ENCODE data around the gene MAP2K3. TPM values are rescaled to one million over a fixed set of nuclear protein-coding genes. Genes with fewer than 3 reads are reported as not detected.
"Not testable (repeated sequence)": the region's sequence is repeated elsewhere in the genome, so short reads cannot be mapped to it uniquely, and the experiment has no call there.

Gene MAP2K3
- total and polyA plus RNA-seq, 2 of the 4 experiments (the other 2 are of a cell fraction), result 23.5 to 82.2 TPM

- in situ Hi-C loops (cut with MboI; ENCODE audit: low sequenced_read_pairs), result loop anchor here (25.0 kb wide), 1 partner anchor 466 kb away; no protein-coding TSS in a partner anchor
- CTCF ChIA-PET; ATAC-seq (ENCODE audit: low read depth): not testable (repeated sequence)
These were observed 36.5 kb downstream of the MAP2K3 start for GRCh38 chr17:21321061-21321460.

GRCh38 chr17:21321744-21322191 is 37.3 kb downstream of the MAP2K3 start:
- H3K14ac ChIP-seq (replicated peaks; ENCODE audit: low read depth, low read length); H3K9me1 ChIP-seq (ENCODE audit: insufficient read depth, low read length); H2BK5ac ChIP-seq (ENCODE audit: low read depth, low read length, poor library complexity, severe bottlenecking); H3K9me3 ChIP-seq (ENCODE audit: control insufficient read depth, insufficient read depth, low read length); H4K5ac ChIP-seq (ENCODE audit: low read depth, low read length); H2AK5ac ChIP-seq (ENCODE audit: low read depth, low read length); H3K79me1 ChIP-seq (ENCODE audit: low read depth in 1 of 2, low read length in 2 of 2); DNase-seq; H2AK9ac ChIP-seq (replicated peaks; ENCODE audit: low read depth, low read length, poor library complexity); H2AFZ ChIP-seq (replicated peaks; ENCODE audit: low read length, poor library complexity); H4K8ac ChIP-seq (ENCODE audit: low read depth in 2 of 2, low read length in 2 of 2); POLR2A ChIA-PET (ENCODE audit: unreplicated experiment); H3K4me2 ChIP-seq (ENCODE audit: low read depth, low read length); H3K27ac ChIP-seq (ENCODE audit: insufficient read depth, low read length); H3K18ac ChIP-seq (ENCODE audit: low read depth, low read length); H3K4me3 ChIP-seq (ENCODE audit: insufficient read depth, low read depth, low read length); H3K4ac ChIP-seq (ENCODE audit: low read depth, low read length); CTCF ChIA-PET; H4K20me1 ChIP-seq (ENCODE audit: insufficient read depth, low read length); H3K56ac ChIP-seq (ENCODE audit: extremely low read depth, insufficient read depth, low read length); H3K4me1 ChIP-seq (ENCODE audit: control insufficient read depth, insufficient read depth, low read length); H3K9ac ChIP-seq (ENCODE audit: low read depth, low read length); H2BK15ac ChIP-seq (ENCODE audit: low read depth, low read length); ATAC-seq (ENCODE audit: low read depth); H4K91ac ChIP-seq (ENCODE audit: insufficient read depth, low read depth, low read length); H3K36me3 ChIP-seq (ENCODE audit: control insufficient read depth, insufficient read depth, low read length); H2BK20ac ChIP-seq (ENCODE audit: low read depth, low read length); H3K23ac ChIP-seq (ENCODE audit: low read depth, low read length); H3K27me3 ChIP-seq (ENCODE audit: control insufficient read depth, insufficient read depth, low read length); H2BK120ac ChIP-seq (ENCODE audit: low read depth, low read length); BruUV-seq (replicated peaks); dilution Hi-C loops (cut with HindIII; ENCODE audit: low sequenced_read_pairs, unreplicated experiment): not testable (repeated sequence)
- 90% methylated on average over 2 of the region's 9 CpGs; no CpG with 5 or more reads in 1 of the 2 experiments for WGBS, 2 experiments (ENCODE audit: extremely low coverage in 2 of 2, insufficient read length in 1 of 2)
- intact Hi-C loops (cut with micrococcal nuclease) (loop anchor here (5.0 kb wide), 2 partner anchors 126 to 191 kb away; no protein-coding TSS in a partner anchor), in situ Hi-C loops (cut with MboI; ENCODE audit: low sequenced_read_pairs) (loop anchor here (25.0 kb wide), 1 partner anchor 466 kb away; no protein-coding TSS in a partner anchor)

More at GRCh38 chr17:21321061-21321460, 36.5 kb downstream of the MAP2K3 start:
- H3K14ac ChIP-seq (replicated peaks; ENCODE audit: low read depth, low read length); H2BK5ac ChIP-seq (ENCODE audit: low read depth, low read length, poor library complexity, severe bottlenecking); H2BK15ac ChIP-seq (ENCODE audit: low read depth, low read length); H3K27me3 ChIP-seq (ENCODE audit: control insufficient read depth, insufficient read depth, low read length); H2BK120ac ChIP-seq (ENCODE audit: low read depth, low read length); H4K91ac ChIP-seq (ENCODE audit: insufficient read depth, low read depth, low read length); H3K4me2 ChIP-seq (ENCODE audit: low read depth, low read length); H3K9me3 ChIP-seq (ENCODE audit: control insufficient read depth, insufficient read depth, low read length); H3K18ac ChIP-seq (ENCODE audit: low read depth, low read length); H3K4me1 ChIP-seq (ENCODE audit: control insufficient read depth, insufficient read depth, low read length); dilution Hi-C loops (cut with HindIII; ENCODE audit: low sequenced_read_pairs, unreplicated experiment); H2AK5ac ChIP-seq (ENCODE audit: low read depth, low read length); H3K9ac ChIP-seq (ENCODE audit: low read depth, low read length); H3K56ac ChIP-seq (ENCODE audit: extremely low read depth, insufficient read depth, low read length); H3K79me1 ChIP-seq (ENCODE audit: low read depth in 1 of 2, low read length in 2 of 2); H2BK20ac ChIP-seq (ENCODE audit: low read depth, low read length); H3K4ac ChIP-seq (ENCODE audit: low read depth, low read length); H3K23ac ChIP-seq (ENCODE audit: low read depth, low read length); POLR2A ChIA-PET (ENCODE audit: unreplicated experiment); H3K4me3 ChIP-seq (ENCODE audit: insufficient read depth, low read depth, low read length); H3K27ac ChIP-seq (ENCODE audit: insufficient read depth, low read length); H3K9me1 ChIP-seq (ENCODE audit: insufficient read depth, low read length); H4K5ac ChIP-seq (ENCODE audit: low read depth, low read length); H2AFZ ChIP-seq (replicated peaks; ENCODE audit: low read length, poor library complexity); H2AK9ac ChIP-seq (replicated peaks; ENCODE audit: low read depth, low read length, poor library complexity); BruUV-seq (replicated peaks); DNase-seq; H4K20me1 ChIP-seq (ENCODE audit: insufficient read depth, low read length); H3K36me3 ChIP-seq (ENCODE audit: control insufficient read depth, insufficient read depth, low read length); H4K8ac ChIP-seq (ENCODE audit: low read depth in 2 of 2, low read length in 2 of 2): not testable (repeated sequence)
- no CpG with 5 or more reads among the region's 9 CpGs for WGBS, 2 experiments (ENCODE audit: extremely low coverage in 2 of 2, insufficient read length in 1 of 2)
- intact Hi-C loops (cut with micrococcal nuclease), result loop anchor here (5.0 kb wide), 2 partner anchors 126 to 191 kb away; no protein-coding TSS in a partner anchor
